HG03196 (cell line): ENCODE data around the gene PTGDR2.

ENCODE experiments used
- ATAC-seq: cut with Tn5 transposase; IDR thresholded peaks from one replicate; pipeline ENCODE4 v1.9.1; 2021; ENCODE audit not compliant: unreplicated experiment

PTGDR2 gene

DNA sequence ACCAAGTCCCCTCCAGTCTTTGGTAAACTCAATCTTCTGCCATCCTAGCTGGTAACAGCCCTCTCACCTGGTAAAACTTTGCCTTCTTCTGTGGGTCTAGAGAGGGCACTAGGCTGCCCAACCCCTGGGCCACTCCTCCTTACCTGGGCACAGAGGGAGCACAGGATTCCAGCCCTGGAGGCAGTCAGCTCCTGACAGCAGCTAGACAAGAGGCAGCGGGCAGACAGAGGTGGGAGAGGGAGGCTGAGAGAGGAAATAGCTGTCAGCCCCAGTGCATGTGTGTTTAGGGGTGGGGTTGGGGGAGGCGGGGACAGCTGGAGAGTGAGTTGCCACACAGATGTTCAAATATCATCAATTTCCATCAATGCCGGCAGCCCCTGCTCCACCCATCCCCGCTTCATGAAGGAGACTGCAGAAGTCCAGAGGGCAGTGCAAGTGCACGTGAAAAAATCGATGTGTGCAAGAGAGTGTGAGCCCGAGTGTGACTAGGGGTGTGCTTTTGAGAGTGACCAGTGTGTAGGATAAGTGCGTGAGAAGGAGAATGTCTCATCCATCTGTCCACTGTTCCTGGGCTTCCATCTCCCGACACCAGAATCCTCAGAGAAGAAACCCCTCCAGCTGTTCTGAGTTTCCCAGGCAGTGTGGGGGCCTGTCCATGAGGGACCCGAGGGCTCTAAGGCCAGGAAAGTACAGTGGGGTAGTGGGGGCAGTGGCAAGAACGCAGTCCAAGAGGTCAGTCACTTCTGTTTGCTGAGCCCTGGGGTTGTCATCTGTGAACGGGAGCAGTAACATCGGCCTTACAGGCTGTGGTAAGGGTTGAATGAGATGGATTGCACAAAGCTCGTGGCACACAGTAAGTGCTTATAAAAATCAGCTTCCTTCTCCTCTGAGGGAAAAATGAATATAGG, at the start of gene PTGDR2:
PTGDR2 (minus strand) TSS at position 225 of the 908 bp plus-strand sequence. CDS start 2,228 bp downstream, outside the sequence.
- ATAC-seq: no peak

GRCh38 chr11:60905047-60905446, 49.3 kb upstream of the PTGDR2 start:
- ATAC-seq: no peak

DNA sequence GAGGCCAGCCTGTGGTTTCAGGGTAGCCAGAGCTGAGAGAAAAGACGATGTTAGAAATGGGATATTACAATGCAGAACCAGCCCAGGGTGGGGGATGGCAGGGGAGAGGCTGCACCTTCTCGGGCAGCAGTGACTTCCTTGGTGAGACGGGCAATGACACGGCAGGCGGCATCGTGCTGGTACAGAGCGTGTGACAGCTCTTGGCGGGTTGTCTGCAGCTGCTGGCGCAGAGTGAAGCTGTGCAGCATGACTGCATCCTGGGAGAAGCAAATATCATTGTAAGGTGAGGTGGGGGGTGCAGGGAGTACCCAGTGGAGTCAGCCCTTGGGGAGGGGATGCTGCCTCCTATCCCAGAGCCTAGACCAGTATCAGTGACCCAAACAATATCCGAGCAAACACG, 46.9 kb upstream of the PTGDR2 start:
- no peak for ATAC-seq

GRCh38 chr11:60900673-60901404, 45.1 kb upstream of the PTGDR2 start:
- no peak for ATAC-seq

- no peak for ATAC-seq
These were observed 44.2 kb upstream of the PTGDR2 start for GRCh38 chr11:60899977-60900376.

- no peak for ATAC-seq
These were observed 43.5 kb upstream of the PTGDR2 start for GRCh38 chr11:60899046-60899936.

DNA sequence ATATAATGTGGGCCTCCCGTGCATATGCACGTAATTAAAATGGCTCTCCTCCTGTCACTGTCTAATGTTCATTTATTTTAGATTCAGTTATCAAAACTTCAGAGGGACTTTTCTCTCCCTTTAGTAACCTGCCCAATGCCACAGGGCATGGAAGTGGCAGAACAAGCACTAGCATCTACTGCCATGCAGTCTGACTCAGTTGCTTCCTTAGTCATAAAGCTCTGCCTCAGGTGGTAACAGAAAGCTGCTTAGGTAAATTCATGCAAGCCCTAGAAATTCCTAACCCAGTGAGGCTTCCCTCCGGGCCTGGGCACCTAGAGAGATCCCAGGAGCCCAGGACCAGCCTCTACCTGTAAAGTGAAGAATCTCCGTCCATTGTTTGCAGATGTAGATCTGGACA, 41.7 kb upstream of the PTGDR2 start:
- ATAC-seq: no peak

- no peak for ATAC-seq
These were observed 39.9 kb upstream of the PTGDR2 start for GRCh38 chr11:60895687-60896086.

DNA sequence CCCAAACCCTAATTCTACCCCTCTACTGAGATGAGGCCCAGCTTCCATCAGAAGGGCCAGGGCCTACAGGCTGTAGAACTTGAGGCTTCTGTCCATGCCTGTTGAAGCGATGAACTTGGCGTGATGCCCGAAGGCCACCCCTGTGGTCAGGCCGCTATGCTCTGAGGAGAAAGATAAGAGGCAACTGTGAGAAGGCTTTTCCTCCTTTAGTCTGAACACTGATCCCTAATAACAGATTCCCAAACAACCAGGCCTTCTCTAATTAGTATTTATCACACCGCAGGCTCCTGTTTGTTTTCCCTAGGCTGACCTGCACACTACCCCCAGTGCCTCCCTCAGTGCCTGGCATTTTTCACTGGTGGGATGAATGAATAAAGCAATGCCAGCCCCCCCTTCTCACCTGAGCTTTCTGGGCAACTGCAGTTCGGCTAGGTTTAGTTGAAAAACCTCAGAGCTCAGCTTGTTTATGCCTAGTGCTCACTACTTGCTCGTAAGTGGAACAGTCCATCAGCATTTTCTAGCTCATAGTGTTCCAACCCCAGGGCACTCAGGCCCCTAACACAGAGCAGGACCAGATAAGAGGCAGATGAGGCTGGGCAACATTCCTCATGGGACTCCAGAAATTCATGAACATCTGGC, 35.5 kb upstream of the PTGDR2 start:
- ATAC-seq: no peak

DNA sequence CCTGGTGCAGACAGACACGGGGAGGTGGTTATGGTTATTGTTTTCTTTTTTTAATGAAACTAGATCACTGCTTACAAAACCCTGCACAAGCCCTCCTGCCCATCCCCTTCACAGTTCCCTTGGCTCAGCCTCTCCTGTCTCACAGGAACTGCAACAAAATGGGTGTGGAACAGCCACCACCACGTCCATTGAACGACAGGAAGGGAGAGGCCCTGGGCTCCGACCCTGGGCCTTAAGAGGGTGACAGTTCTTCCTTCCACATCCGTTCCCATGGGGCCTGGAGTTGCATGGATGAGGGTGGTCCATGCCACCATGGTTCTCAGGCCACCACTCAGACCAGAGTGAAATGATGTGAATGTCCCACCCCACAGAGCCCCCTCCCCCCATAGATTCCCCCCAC, 34.9 kb upstream of the PTGDR2 start:
- no peak for ATAC-seq

DNA sequence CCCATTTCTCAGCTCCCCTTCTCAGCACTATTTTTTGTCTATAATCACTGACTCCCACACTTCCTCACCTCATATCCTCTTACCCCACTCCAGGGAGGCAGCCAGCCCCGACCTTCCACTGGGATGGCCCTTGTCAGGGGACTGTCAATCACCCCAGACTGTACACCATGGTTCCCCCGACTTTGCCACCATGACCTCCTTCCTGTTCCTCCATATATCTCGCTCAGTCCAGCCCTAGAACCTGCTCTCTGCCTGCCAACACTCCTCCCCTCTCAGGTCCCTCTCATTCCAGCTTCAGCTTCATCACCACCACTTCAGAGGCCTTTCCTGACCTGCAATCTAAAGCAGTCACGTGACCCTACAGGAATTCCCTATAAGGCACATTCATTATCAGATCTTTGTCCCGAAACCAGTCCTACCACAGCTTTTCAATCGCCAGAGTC, 34.1 kb upstream of the PTGDR2 start:
- no peak for ATAC-seq

DNA sequence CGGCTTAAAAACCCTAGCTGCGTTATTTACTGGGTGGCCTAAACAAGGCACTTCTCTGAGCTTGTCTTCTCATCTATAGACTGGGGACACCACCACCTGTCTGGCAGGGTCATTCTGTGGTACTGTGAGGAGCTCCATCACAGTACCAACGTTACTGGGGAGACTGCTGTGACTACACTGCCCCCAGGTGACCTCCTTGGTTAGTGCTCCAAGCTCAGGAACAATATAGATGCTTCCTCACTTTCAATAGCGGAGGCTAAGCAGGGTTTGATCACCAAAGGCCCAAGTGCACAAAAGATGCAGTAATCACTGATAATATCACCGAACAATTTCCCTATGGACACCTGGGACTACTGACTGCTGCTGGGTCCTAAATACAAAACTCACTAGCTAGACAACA, 31.8 kb upstream of the PTGDR2 start:
- no peak for ATAC-seq

- ATAC-seq: no peak
These were observed 25.0 kb upstream of the PTGDR2 start for GRCh38 chr11:60880643-60881282.

- ATAC-seq: no peak
These were observed 24.3 kb upstream of the PTGDR2 start for GRCh38 chr11:60879971-60880588.

GRCh38 chr11:60879104-60879503, 23.4 kb upstream of the PTGDR2 start:
- no peak for ATAC-seq

- no peak for ATAC-seq
These were observed 22.7 kb upstream of the PTGDR2 start for GRCh38 chr11:60878245-60879101.

GRCh38 chr11:60876168-60876485, 20.4 kb upstream of the PTGDR2 start:
- ATAC-seq: no peak

- no peak for ATAC-seq
These were observed 19.8 kb upstream of the PTGDR2 start for GRCh38 chr11:60875366-60876167.
